HT1080 (cell line): Measurements from ENCODE around the gene VPREB3. TPM values are rescaled to one million over a fixed set of nuclear protein-coding genes. Genes with fewer than 3 reads are reported as not detected.

Source experiments
- DNase-seq: peaks from one replicate; pipeline ENCODE4 v3.0.0-alpha.2; 2015; ENCODE audit warnings: low read depth
- total RNA-seq: library from RNA; depleted of rRNA; stranded (reverse); fragments of >200 nt; shearing (Covaris generic); gene quantifications from 2 replicates; pipeline ENCODE4 v1.2.3, GENCODE V29; 2014; rRNA removed

VPREB3 gene
- total RNA-seq, 1 experiment from 2014 or later, result not detected

GRCh38 chr22:23704062-23704461 is 50.2 kb downstream of the VPREB3 start:
- no peak for DNase-seq

Other genes with a start within 250 kb of the VPREB3 start
- gene IGLL1, start 174.1 kb downstream of the VPREB3 start, total RNA-seq, result not detected in 2 replicates
- 0.18 TPM in 1 of 2 replicates, not detected in the other for gene DRICH1, start 122.1 kb downstream of the VPREB3 start, total RNA-seq
- not detected in 2 replicates for gene RGL4, start 63.4 kb downstream of the VPREB3 start, total RNA-seq
- 3.1 and 4.4 TPM in 2 replicates for gene ZNF70, start 3.3 kb downstream of the VPREB3 start, total RNA-seq
- gene C22orf15, start 8.6 kb upstream of the VPREB3 start, total RNA-seq, result 1.1 TPM in 1 of 2 replicates, not detected in the other
- not detected in 2 replicates for gene CHCHD10, start 13.5 kb upstream of the VPREB3 start, total RNA-seq
- not detected in 2 replicates for gene MMP11, start 18.4 kb upstream of the VPREB3 start, total RNA-seq
- 88.6 and 107 TPM in 2 replicates for gene SMARCB1, start 32.5 kb upstream of the VPREB3 start, total RNA-seq
- not detected in 2 replicates for gene DERL3, start 84.6 kb upstream of the VPREB3 start, total RNA-seq
- gene SLC2A11, start 103.5 kb upstream of the VPREB3 start, total RNA-seq, result 1.4 and 3.2 TPM in 2 replicates
- gene MIF, start 140.0 kb upstream of the VPREB3 start, total RNA-seq, result 890 and 1,130 TPM in 2 replicates
- gene GSTT2B, start 206.8 kb upstream of the VPREB3 start, total RNA-seq, result 3.5 and 6.3 TPM in 2 replicates
- 2.9 and 5.1 TPM in 2 replicates for gene DDTL, start 212.5 kb upstream of the VPREB3 start, total RNA-seq
- gene DDT, start 220.0 kb upstream of the VPREB3 start, total RNA-seq, result 380 and 441 TPM in 2 replicates
- 1.3 and 1.5 TPM in 2 replicates for gene GSTT2, start 225.7 kb upstream of the VPREB3 start, total RNA-seq